Adipocyte (in vitro differentiated cells): ENCODE data around the gene TIE1.

Experiments
- DNase-seq: peaks from one replicate; pipeline ENCODE4 v3.0.0-alpha.2; 2015; ENCODE audit warnings: low read depth
- H3K27me3 ChIP-seq: replicated peaks from 2 replicates; pipeline ENCODE4 v1.7.0; 2013; ENCODE audit warnings: mild to moderate bottlenecking, low read length, moderate library complexity; ENCODE audit not compliant: control insufficient read depth, insufficient read depth
- H3K36me3 ChIP-seq: 2 replicates; pipeline ENCODE4 v1.7.0; 2013; ENCODE audit warnings: low read length, mild to moderate bottlenecking, moderate library complexity; ENCODE audit not compliant: control insufficient read depth, insufficient read depth, severe bottlenecking
- H3K4me1 ChIP-seq: 2 replicates; pipeline ENCODE4 v1.7.0; 2013; ENCODE audit warnings: mild to moderate bottlenecking, low read length, moderate library complexity; ENCODE audit not compliant: control insufficient read depth, insufficient read depth
- H3K4me3 ChIP-seq: 2 replicates; pipeline ENCODE4 v1.7.0; 2013; ENCODE audit warnings: mild to moderate bottlenecking, low read length, moderate library complexity
- H3K9ac ChIP-seq: 2 replicates; pipeline ENCODE4 v1.7.0; 2013; ENCODE audit warnings: mild to moderate bottlenecking, low read length, moderate library complexity
- H3K9me3 ChIP-seq: 2 replicates; pipeline ENCODE4 v1.7.0; 2013; ENCODE audit warnings: mild to moderate bottlenecking, low read length, moderate library complexity; ENCODE audit not compliant: control insufficient read depth

The TIE1 gene

DNA sequence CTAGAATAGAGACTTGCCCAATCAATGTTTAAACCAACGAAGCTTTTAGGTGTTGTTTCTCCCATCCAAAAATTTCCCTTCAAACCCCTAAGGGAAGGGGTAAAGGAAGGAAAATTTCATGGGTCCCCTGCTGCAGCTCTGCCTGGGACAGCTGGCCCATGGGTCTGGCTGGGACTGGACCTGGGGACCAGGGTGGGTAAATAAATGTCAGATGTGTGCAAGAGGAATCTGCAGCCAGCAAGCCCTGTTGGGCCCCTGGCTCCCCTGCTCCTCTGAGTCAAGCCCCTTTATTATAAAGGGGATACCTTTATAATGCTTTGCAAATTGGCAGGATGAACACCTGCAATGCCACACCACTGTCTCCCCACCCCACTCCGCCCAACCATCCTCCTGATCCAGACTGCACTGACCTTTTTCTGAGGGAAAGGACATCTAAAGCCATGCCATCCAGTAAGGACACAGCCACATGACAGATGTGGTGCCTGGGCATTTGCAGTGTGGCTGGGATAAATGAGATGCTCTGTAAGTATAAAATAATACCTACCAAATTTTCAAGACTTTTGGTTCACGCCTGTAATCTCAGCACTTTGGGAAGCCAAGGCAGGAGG lies 32.9 kb upstream of the TIE1 start:
- no peaks in the 10 kb centered on the region for H3K9me3 ChIP-seq
- no peaks in the 10 kb centered on the region for H3K36me3 ChIP-seq
- H3K4me1 ChIP-seq, result peaks cover 11% of the 10 kb centered on the region
- H3K4me3 ChIP-seq, result no peak overlapping the region
- no peak for DNase-seq
- H3K9ac ChIP-seq, result no peak overlapping the region
- peaks cover 12% of the 10 kb centered on the region for H3K27me3 ChIP-seq

DNA sequence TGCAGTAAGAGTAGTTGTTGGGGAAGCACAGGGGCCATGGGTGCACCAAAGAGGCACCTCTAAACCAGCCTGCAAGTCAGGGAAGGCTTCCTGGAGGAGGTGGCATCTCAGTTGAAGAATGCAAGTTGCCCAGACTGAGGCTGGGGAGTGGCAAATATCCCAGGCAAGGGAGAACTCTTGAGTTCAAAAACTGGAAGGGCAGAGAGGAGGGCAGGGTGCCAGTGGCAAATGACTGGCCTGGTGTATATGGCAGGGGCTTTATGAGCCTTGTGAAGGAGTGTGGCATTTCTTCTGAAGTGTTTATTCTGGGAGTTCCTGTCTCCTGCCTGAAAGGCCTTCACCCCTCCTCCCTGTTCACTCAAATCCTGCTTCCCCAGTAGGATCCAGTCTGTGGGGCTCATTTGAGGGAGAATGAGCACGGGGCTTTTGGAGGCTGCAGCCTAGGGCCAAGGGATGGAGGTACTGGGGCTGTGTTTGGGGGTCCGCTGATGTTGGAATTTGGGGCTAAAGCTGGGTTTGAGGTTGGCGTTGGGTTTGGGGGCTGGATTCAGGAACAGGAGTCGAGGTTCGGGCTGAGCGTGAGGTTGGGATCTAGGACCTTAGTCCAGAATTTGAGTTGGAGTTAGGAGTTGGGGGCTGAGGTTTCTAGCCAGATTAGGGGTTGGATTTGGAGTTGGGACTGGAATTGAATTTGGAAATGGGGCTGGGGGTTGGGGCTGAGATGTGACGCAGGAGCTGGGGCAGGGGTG lies 31.0 kb upstream of the TIE1 start, which contains the start of gene TMEM125:
Gene TMEM125, plus strand, starts transcription at position 357 of the 749 bp plus-strand sequence. CDS start 2,740 bp downstream, outside the sequence.
- no peak within 1 kb of the TSS for H3K4me3 ChIP-seq
- H3K27me3 ChIP-seq, result peaks cover 12% of the 10 kb centered on the region
- peaks cover 11% of the 10 kb centered on the region for H3K4me1 ChIP-seq
- no peaks in the 10 kb centered on the region for H3K9me3 ChIP-seq
- H3K9ac ChIP-seq, result no peak within 1 kb of the TSS
- H3K36me3 ChIP-seq, result no peaks in the 10 kb centered on the region
- no peak for DNase-seq

DNA sequence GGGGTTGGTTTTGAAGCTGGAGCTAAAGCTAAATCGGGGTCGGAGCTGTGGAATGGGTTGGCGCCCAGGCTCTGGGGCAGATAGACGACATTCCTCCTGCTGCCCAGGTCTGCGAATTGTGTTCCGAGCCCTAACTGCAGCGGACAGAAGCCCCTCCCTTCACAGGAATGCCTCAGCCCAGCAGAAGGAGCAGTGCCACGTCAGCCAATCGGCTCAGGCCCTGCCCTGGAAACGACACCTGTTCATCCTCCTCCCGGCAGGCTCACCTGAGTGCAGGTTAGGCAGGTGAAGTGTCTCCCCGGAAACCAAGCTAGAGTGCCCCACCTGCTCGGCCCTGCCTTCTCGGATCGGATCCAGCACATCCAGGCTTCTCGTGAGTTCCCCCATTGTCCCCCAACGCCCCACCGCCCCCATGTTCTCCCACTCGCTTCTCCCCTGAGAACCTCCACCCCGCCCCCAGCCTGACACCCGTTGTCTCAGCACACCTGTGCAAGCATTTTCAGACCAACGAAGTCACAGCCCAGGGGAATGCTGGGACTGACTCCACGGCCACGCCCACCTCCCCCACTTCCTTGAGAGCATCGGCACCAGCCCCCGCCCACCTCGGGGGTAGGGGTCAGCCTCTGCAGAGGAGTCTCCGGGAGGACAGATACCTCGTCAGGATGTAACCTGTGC lies 30.2 kb upstream of the TIE1 start:
- H3K4me3 ChIP-seq, result no peak overlapping the region
- H3K36me3 ChIP-seq, result no peaks in the 10 kb centered on the region
- no peak for DNase-seq
- no peak overlapping the region for H3K9ac ChIP-seq
- H3K27me3 ChIP-seq, result peaks cover 12% of the 10 kb centered on the region
- no peaks in the 10 kb centered on the region for H3K9me3 ChIP-seq
- H3K4me1 ChIP-seq, result peaks cover 11% of the 10 kb centered on the region

DNA sequence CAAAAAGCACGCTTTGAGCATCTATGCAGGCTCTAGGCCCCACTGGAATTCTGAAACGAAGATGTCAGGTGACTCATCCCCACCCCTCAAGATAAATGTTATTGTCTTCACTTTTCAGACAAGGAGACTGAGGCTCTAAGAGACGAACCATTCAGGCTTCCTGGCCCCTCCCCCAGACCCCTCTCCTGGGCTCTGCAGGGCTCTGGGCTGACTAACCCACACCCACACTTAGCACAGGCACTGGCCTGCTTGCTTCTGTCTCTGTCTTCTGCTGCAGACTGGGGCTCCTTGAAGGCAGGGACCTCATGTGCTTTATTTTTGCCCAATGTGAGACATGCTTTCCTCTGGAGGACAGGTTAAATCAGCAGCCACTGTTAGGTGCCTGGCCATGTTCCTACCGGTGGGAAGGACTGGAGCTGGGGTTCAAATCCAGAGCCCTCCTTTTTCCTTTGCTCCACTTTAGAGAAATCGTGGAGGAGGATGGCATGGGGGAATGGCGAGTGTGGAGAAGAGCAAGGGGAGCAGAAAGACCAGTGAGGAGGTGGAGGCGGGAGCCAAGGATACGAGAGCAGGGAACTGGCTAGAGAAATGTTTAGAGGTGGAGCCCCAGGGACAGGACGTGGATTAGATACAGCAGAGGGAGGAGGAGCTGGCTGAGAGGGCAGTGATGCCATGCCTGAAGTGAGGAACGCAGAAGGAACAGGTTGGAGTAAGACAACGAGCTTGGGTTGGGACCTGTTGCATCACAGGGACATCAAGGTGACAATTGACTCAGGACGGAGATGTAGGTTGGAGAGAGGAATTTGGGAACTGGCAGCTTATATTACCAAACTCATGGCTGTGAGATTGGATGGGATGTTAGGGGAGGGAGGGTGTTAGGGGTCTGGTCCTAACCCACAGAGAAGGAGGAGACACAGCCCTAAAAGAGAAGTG lies 29.3 kb upstream of the TIE1 start:
- H3K4me3 ChIP-seq, result no peak overlapping the region
- no peak for DNase-seq

DNA sequence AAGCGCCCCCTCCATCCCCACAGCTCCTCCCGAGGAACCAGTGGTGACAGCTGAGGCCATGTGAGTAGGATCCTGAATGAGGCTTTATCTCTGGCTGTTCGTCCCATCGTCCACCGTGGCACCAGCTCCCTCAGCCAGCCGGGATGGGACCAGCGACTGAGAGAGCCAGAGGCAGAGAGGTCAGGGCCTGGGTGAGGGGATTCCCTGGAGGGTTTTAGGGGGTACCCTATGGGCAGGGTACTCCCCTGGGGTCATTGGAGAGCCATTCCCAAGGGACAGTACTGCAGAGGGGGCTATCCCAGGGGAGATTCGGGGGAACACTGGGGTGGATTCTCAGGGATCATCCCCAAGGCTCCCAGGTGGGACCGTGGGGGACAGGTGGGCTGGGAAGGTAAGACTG lies 28.6 kb upstream of the TIE1 start:
- no peaks in the 10 kb centered on the region for H3K9me3 ChIP-seq
- no peak overlapping the region for H3K9ac ChIP-seq
- no peaks in the 10 kb centered on the region for H3K36me3 ChIP-seq
- peaks cover 16% of the 10 kb centered on the region for H3K27me3 ChIP-seq
- DNase-seq, result no peak
- H3K4me1 ChIP-seq, result peaks cover 7% of the 10 kb centered on the region
- H3K4me3 ChIP-seq, result no peak overlapping the region

More for the DNA sequence above, 29.3 kb upstream of the TIE1 start:
- no peaks in the 10 kb centered on the region for H3K9me3 ChIP-seq
- peaks cover 11% of the 10 kb centered on the region for H3K4me1 ChIP-seq
- H3K36me3 ChIP-seq, result no peaks in the 10 kb centered on the region
- H3K9ac ChIP-seq, result no peak overlapping the region
- peaks cover 12% of the 10 kb centered on the region for H3K27me3 ChIP-seq

DNA sequence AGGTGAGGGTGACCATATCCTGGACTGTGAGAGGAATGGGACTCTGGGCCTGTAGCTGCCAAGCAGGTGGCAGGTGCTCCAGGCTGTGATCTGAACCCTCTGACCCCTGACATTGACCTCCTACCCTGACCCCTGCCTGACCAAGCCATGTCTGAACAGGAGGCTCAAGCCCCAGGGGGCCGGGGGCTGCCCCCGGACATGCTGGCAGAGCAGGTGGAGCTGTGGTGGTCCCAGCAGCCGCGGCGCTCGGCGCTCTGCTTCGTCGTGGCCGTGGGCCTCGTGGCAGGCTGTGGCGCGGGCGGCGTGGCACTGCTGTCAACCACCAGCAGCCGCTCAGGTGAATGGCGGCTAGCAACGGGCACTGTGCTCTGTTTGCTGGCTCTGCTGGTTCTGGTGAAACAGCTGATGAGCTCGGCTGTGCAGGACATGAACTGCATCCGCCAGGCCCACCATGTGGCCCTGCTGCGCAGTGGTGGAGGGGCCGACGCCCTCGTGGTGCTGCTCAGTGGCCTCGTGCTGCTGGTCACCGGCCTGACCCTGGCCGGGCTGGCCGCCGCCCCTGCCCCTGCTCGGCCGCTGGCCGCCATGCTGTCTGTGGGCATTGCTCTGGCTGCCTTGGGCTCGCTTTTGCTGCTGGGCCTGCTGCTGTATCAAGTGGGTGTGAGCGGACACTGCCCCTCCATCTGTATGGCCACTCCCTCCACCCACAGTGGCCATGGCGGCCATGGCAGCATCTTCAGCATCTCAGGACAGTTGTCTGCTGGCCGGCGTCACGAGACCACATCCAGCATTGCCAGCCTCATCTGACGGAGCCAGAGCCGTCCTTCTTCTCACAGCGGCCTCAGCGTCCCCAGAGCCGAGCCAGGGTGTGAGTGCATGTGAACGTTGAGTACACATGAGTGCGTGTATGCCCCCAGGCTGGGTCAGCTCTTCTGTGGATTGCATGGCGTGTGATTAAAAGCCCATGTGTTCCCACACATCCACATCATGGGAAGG lies 27.9 kb upstream of the TIE1 start:
- peaks cover under 1% of the 10 kb centered on the region for H3K4me1 ChIP-seq
- H3K36me3 ChIP-seq, result no peaks in the 10 kb centered on the region
- DNase-seq, result no peak
- H3K9ac ChIP-seq, result no peak overlapping the region
- H3K27me3 ChIP-seq, result peaks cover 23% of the 10 kb centered on the region
- no peak overlapping the region for H3K4me3 ChIP-seq
- H3K9me3 ChIP-seq, result no peaks in the 10 kb centered on the region

DNA sequence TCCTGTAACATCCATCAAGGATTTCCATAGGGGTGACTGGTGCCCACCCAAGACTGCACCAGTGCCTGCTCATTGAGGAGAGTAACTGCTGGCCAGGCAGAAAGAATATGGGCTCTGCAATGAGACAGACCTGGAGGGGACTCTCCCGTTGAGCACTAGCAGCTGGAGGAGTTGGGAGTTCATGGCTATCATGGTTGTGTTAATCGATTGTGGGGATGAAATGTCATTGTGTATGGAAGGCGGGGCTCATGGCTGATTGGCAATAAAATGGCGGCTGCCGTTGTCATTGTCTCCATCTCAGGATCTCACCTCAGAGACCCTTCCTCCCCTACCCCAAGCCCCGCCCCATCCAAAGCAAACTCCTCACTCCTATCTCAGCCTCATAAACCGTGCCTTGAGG lies 27.1 kb upstream of the TIE1 start:
- Histone ChIP-seq H3K4me3 (no peak overlapping the region), H3K9me3 (no peaks in the 10 kb centered on the region)
- no peak for DNase-seq

DNA sequence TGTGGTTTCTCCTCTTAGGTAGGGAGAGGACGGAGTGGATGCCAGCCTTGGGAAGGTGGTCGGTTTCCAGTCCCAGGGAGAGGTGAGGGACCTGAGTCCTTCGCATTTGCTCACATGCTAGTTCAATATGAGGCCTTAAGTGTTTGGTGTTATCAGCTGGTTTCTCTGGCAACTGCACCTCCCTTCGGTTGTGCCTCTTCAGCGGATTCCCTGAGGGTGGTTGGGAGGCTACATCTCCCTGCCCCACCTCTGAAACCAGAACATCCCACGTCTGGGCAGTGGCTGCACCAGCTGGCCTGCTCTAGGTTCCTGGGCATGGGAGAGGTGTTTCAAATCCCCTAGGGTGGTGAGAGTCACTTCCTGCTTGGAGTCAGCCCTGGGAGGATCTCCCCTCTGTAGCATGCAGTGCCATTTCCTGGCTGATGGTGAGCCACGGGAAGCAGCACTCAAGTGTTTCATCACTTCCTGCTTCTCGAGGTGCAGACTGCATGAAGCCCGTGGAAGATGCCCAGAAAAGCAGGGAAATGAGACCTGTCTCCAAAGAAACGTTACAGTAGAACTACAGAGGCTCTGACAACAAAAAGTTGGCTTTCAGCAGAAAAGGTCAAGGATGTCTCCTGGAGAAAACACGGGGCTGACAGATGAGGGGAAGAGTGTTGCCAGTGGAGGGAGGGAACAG lies 26.5 kb upstream of the TIE1 start:
- DNase-seq, result no peak

More for the DNA sequence above, 27.1 kb upstream of the TIE1 start:
- no peaks in the 10 kb centered on the region for H3K4me1 ChIP-seq
- no peaks in the 10 kb centered on the region for H3K36me3 ChIP-seq
- no peak overlapping the region for H3K9ac ChIP-seq
- peaks cover 30% of the 10 kb centered on the region for H3K27me3 ChIP-seq

DNA sequence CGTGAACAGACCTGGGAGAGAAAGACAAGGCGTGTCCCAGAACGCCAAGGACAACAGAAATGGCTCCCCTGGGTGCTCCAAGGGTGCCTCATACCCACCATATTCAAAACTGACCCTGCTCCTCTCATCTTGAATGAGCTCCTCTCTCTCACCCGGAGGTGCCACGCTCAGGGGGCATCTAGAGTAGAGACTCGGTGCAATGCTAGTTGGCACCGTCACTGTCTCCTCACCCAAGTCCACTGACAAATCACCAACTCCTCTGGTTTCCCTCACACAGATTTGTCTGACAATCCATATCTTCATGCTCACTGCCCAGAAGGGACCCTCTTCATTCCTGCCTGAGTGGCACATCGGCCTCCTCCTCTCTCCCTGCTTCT lies 26.0 kb upstream of the TIE1 start:
- Histone ChIP-seq H3K27me3 (peaks cover 37% of the 10 kb centered on the region), H3K4me3 (no peak overlapping the region), H3K36me3 (no peaks in the 10 kb centered on the region), H3K9me3 (no peaks in the 10 kb centered on the region), H3K4me1 (no peaks in the 10 kb centered on the region), H3K9ac (no peak overlapping the region)
- DNase-seq, result no peak

More for the DNA sequence above, 26.5 kb upstream of the TIE1 start:
- Histone ChIP-seq H3K9ac (no peak overlapping the region), H3K4me1 (no peaks in the 10 kb centered on the region), H3K4me3 (no peak overlapping the region), H3K27me3 (peaks cover 32% of the 10 kb centered on the region), H3K36me3 (no peaks in the 10 kb centered on the region), H3K9me3 (no peaks in the 10 kb centered on the region)
